LNCaP clone FGC (cell line): ENCODE measurements around the gene DENND5A.
A peak's percentile ranks its signal among the peaks of the same experiment; 100 is the strongest.

Experiments
- DNase-seq: peaks from one replicate; pipeline ENCODE4 v3.0.0-alpha.2; 2011; ENCODE audit warnings: low read depth
- H3K4me3 ChIP-seq: 2 replicates; pipeline ENCODE4 v1.5.1; 2011; ENCODE audit warnings: mild to moderate bottlenecking, low read depth, low read length, control low read depth
- TF ChIP-seq, protein P1 (sequence below): IDR thresholded peaks from 2 replicates; pipeline ENCODE4 v1.5.1; 2012; ENCODE audit warnings: mild to moderate bottlenecking; ENCODE audit not compliant: control insufficient read depth, insufficient read depth; ENCODE audit errors: extremely low read depth

DENND5A gene

DNA sequence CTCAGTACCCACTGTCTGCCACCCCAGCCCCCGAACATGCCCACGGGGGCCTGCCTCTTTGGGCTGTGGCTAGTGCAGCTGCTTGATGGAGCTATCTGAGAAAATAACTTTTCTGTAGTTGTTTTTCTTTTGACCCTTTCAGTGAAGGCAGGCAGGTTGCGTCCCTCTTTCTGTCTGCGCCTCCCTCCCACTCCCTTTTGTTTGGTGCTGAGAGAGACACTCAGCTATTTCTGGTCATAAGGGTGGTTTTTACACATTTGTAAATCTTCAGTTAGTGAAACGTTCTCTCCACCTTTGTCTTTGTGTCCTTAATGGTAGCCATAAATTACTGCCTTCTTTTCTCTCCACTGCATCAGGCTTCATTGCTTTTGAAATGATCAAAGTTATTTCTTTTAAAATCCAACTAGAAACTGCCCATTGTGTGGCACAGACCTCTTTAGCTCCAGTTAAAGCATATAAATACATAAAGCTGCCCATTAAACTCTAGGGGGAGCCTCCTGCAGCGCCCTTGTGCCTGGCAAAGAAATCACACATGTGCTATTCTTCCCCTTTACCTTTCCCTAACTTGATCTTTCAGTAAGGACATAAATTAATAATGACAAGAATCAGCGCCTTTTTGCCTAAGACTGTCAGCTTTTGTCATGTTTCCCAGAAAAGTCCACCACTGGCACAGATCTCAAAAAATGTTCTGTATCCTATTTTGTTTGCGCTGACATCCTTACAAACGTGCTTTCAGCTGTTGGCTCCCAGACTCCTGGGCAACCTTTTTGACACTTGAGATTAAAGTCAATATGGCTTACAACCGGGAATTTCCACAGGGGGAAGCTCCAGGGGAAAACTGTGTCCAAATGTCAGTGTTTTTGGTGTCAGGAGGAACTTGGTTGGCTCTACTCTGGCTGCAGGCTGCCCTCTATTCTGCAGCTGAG, 172.0 kb downstream of the DENND5A start:
- no peak overlapping the region for H3K4me3 ChIP-seq
- no peak for DNase-seq
- TF ChIP-seq, protein P1, sequence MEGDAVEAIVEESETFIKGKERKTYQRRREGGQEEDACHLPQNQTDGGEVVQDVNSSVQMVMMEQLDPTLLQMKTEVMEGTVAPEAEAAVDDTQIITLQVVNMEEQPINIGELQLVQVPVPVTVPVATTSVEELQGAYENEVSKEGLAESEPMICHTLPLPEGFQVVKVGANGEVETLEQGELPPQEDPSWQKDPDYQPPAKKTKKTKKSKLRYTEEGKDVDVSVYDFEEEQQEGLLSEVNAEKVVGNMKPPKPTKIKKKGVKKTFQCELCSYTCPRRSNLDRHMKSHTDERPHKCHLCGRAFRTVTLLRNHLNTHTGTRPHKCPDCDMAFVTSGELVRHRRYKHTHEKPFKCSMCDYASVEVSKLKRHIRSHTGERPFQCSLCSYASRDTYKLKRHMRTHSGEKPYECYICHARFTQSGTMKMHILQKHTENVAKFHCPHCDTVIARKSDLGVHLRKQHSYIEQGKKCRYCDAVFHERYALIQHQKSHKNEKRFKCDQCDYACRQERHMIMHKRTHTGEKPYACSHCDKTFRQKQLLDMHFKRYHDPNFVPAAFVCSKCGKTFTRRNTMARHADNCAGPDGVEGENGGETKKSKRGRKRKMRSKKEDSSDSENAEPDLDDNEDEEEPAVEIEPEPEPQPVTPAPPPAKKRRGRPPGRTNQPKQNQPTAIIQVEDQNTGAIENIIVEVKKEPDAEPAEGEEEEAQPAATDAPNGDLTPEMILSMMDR = peak; percentile 31; the same call in 1 of the 2 replicates

DNA sequence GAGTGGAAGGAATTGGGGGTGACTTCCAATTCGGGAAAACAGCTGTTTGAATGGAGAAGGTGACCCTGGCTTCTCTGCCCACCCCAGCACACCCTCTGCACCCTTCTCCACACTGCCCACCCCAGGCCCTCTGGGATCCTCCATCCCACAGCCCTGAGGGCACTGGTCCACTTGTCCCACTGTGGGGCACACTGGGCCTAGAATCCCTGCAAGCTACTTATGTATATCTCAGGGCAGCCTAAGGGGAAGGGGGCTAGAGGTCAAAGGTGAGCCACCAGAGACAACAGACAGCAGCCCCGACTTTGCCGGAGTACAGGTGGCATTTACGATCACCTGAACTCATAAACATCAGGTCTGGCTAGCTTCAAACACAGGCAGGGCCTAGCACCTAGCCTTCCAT, 173.1 kb downstream of the DENND5A start:
- TF ChIP-seq, protein P1 = no peak
- H3K4me3 ChIP-seq = no peak overlapping the region
- no peak for DNase-seq

DNA sequence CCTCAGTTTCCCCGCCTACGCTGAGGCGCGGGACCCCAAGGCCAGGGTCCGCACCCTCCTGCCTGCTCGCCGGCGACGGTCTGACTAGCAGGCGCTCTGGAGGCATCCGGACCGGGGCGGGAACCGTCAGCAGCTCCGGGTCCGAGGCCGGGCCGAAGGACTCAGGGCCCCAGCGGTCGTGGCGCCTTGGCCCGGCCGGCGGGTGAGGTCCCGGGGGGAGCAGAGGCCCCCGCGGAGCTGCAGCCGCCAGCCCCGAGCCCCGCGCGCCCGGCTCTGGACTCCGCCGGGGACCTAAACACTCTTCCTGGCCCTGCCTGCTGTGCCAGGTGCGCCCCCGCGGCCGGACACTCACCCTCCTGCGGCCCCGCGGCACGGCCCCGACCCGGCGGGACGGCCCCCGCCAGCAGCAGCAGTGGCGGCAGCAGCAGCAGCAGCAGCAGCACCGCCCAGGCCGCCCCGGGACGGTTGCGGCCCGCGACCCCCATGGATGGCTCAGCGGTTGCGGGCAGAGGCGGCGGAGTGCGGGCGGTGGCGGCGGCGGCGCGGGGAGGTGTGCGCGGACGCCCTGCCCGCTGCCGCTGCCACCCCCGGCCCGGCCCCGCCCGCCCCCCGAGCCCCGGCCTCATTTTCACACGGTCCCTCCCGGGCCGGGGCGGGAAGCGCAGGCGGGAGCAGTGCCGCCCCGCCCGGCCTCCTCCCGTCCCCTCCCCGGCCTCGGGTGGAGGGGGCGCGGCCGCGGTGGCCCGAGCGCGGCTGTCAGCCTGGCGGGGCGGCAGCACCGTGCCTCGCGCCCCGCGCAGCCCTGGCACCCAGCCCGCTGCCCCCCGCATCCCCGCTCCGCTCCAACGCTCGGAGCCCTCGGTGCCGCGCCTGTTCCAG, 173.9 kb downstream of the DENND5A start, which contains the start of gene SCUBE2:
Gene SCUBE2, minus strand, starts transcription at position 556 of the 879 bp plus-strand sequence. Its CDS starts 71 bp downstream, at position 485.
- no peak for DNase-seq
- no peak within 1 kb of the TSS for H3K4me3 ChIP-seq
- TF ChIP-seq, protein P1 = no peak

DNA sequence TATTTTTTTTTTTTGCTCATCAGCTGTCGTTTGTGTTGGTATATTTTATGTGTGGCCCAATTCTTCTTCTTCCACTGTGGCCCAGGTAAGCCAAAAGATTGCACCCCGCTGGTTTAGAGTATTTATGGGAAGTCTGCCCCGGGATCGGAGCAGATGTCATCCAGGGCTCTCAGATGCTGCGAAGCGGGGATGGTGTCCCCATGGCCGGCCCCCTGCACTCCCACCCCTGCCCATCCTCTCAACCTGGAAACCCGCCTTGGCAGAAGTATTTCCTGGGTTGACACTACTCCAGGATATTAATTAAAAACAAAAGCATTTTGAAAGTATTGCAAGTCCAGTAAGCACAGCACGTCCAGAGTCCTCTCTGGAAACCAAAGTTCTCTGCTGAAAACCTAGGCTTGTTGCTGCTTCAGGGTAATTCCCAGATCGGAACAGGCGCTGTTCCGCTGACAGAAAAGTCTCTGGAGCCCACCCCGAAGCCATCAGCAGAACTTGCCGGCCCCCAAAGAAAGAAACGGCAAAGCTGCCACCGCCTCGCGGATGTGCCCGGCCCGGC, 174.6 kb downstream of the DENND5A start:
- no peak overlapping the region for H3K4me3 ChIP-seq
- TF ChIP-seq, protein P1 = no peak
- DNase-seq = no peak

DNA sequence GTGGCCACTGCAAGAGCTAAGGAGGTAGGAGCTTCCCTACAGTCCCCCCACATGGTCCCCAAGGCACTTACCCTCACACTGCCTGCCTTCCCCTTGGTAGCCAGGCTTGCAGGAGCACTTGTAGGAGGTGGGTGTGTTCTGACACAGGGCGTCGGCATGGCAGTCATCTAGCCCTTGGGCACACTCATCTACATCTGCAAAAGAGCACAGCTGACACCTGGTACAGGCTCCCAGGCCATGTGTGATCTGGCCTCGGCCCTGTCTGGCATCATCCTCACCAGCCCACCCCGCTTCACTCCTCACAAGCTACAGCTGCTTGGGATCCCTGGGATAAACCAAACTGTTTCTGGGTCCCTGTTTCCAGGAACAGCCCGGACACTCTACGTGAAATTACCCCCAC, 175.5 kb downstream of the DENND5A start:
- TF ChIP-seq, protein P1 = no peak
- H3K4me3 ChIP-seq = no peak overlapping the region
- no peak for DNase-seq

DNA sequence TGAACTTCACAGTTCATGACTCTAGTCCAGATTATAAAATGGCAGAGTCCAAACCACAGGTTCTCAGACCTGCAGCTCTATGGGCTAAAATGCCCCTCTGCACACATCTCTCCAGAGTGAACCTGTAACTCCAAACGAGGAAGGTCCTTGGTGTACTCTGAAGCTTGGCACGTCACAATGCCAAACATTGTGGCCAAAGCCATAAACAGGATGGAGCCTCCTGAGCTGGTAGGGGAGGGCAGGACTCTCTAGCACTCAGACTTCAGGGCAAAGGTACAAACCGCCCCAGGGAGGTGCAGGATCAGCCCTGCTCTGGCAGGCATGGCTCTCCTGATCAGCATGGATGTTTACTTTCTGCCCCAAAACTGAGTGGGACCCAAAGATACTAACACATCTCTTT, 176.1 kb downstream of the DENND5A start:
- DNase-seq = peak; percentile 90
- TF ChIP-seq, protein P1 = no peak
- H3K4me3 ChIP-seq = no peak overlapping the region
